Measurements from ENCODE around the gene MOXD1.
"Not testable (repeated sequence)": the region's sequence is repeated elsewhere in the genome, so short reads cannot be mapped to it uniquely, and the experiment has no call there.

Gene MOXD1

DNA sequence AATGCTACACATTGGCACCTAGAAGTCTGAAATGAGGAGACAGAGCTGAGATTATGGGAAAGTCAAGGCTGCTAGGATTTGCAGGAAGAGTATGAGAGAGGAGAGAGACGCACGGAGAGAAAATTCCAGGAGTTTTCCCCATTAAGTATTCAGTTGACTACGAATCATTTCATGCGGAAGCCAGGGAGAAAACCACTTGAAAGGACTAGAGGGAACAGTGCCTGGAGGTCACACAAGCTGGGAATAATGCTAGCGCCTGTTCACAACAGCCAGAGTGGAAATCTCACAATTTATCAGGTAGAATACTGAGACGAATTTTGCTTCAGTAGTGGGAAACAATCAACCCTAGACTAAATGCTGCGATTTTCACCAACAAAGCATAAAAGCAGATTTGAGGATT, 118.6 kb downstream of the MOXD1 start:
- no peak for DNase-seq (ENCODE audit: low read depth in 3 of 3)

GRCh38 chr6:132280436-132280835, 120.8 kb downstream of the MOXD1 start:
- no peak for DNase-seq (ENCODE audit: low read depth in 3 of 3)

DNA sequence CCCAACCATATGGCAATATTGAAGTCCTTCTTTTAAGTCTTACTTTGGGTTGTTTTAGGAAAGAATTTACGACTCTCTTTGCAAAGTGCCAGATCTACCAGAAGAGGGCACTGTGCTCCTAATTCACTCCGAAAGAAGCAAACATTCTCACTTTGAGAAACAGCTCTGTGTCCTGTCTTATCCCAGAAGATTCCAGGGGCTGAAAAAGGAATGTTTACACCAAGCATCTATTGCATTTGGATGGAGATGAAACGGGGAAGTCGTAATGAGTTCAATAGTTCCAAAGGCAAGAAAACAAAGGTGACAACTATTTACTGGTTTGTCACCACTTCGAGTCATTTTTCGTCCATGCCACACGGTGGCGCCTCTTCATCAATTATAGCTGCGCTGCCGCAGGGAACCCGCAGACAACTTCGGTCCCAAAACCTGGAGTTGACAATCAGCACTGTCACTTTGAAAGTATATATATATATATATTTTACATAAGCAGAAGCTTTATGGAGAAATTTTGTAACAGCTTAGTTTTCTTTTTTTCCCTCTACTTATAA, 121.6 kb downstream of the MOXD1 start:
- DNase-seq (ENCODE audit: low read depth in 3 of 3): peak; percentile 54 to 68 (median 57)

GRCh38 chr6:132275066-132275970, 126.0 kb downstream of the MOXD1 start:
- DNase-seq (ENCODE audit: low read depth in 3 of 3): no peak

GRCh38 chr6:132272776-132273175, 128.5 kb downstream of the MOXD1 start:
- DNase-seq (ENCODE audit: low read depth in 3 of 3): no peak

- DNase-seq (ENCODE audit: low read depth in 3 of 3): no peak
These were observed 130.4 kb downstream of the MOXD1 start for GRCh38 chr6:132270726-132271402.

- not testable (repeated sequence) for DNase-seq (ENCODE audit: low read depth in 3 of 3)
These were observed 132.6 kb downstream of the MOXD1 start for GRCh38 chr6:132268666-132269065.

GRCh38 chr6:132268209-132268608, 133.1 kb downstream of the MOXD1 start:
- no peak for DNase-seq (ENCODE audit: low read depth in 3 of 3)

- no peak for DNase-seq (ENCODE audit: low read depth in 3 of 3)
These were observed 135.7 kb downstream of the MOXD1 start for GRCh38 chr6:132265451-132266097.

GRCh38 chr6:132264021-132264500, 137.2 kb downstream of the MOXD1 start:
- no peak for DNase-seq (ENCODE audit: low read depth in 3 of 3)

DNA sequence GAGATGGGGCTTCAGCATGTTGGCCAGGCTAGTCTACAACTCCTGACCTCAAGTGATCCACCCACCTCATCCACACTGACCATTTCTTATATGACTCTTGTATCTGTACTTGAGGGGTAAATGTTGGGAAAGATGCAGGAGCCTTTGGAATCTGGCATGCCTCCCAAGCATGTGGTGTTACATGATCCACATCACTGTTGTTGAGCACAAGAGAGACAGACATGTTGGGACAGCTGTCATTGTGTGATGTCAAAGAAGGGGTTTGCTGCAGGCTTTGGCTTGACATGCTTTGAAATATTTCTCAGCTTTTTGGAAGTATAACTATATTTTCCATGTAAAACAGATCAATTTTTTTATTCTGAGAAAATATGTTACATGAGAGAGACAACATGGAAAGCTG, 139.9 kb downstream of the MOXD1 start:
- DNase-seq (ENCODE audit: low read depth in 3 of 3): no peak

DNA sequence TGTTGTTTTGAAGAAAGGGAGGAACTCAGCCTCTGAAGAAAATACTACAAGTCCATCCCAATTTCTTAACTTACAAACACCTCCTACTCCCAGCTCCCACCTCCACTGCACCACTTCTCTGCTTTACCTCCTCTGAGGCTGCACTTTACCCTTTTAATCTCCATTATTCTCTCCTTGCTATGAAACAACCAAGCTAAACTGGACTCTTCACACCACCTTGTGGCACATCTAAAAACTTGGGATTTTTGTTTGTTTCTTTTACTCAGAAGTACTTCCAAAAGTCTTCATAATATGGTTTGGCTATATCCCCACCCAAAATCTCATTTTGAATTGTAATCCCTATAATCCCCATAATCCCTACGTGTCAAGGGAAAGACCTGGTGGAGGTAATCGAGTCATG, 142.2 kb downstream of the MOXD1 start:
- DNase-seq (ENCODE audit: low read depth in 3 of 3): no peak

GRCh38 chr6:132257561-132257960, 143.7 kb downstream of the MOXD1 start:
- DNase-seq (ENCODE audit: low read depth in 3 of 3): no peak

DNA sequence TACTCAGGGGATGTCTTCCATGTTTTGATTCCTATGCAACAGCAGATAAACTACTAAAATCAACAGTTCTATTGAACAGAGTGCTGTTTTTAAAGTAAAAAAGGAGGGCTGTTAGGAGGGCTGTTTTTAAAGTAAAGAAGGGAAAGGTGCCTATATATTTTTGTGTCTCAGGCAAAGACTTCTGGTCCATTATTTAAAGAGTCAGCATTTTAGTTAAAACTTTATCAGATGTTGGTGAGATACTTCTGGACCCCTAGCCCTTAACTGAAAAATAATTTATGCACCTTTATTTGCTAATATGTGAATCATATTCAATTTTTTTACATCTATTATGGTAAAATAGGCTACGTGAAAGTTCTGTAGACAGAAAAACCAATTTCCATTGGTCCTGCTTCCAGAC, 144.8 kb downstream of the MOXD1 start:
- no peak for DNase-seq (ENCODE audit: low read depth in 3 of 3)

DNA sequence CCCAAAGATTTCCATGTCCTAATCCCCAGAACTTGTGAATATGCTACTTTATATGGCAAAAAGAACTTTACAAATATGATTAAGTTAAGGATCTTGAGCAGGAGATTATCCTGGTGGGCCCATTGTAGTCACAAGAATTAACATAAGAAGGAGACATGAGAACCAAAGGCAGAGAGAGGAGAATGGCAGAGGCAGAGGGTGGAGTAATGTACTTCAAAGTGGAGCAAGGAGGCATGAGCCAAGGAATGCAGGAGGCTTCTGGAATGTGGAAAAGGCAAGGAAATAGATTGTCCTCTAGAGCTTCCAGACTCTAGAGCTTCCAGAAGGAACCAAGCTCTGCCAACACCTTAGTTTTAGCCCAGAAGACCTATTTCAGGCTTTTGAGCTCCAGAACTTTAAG, 147.4 kb downstream of the MOXD1 start:
- DNase-seq (ENCODE audit: low read depth in 3 of 3): no peak

- no peak for DNase-seq (ENCODE audit: low read depth in 3 of 3)
These were observed 148.1 kb downstream of the MOXD1 start for GRCh38 chr6:132253211-132253610.

GRCh38 chr6:132252113-132252512, 149.2 kb downstream of the MOXD1 start:
- no peak for DNase-seq (ENCODE audit: low read depth in 3 of 3)

- DNase-seq (ENCODE audit: low read depth in 3 of 3): no peak
These were observed 149.6 kb downstream of the MOXD1 start for GRCh38 chr6:132251711-132252110.

- no peak for DNase-seq (ENCODE audit: low read depth in 3 of 3)
These were observed 153.7 kb downstream of the MOXD1 start for GRCh38 chr6:132247381-132248159.

DNA sequence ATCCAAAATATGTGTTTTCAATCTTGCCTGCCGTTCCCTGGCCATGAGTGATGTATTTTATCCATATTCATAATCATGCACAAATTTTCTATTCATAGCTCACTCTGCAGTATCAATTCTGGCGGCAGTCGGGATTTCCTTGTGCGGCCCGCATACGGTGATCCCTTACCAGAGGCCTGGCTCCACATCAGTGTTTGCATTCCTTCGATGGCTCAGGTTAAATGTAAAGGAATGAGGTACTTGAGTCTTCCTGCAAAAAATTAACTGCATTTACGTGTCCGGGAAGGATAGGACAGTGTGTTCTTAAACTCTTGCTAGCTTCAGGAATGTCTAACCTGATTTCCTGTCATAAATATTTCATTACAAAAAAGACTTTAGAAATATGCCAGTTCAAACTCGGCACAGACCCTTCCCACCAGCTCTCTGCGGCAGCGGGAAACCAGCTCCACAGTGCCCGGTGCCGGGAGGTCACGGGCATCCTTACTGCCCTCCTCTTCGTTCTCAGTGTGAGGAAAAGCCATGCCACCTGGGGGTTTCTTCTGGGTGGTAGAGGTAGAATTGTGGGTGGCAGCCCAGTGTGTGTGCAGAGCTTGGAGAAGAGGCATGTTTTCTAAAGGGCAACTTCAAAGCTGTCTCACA, 154.5 kb downstream of the MOXD1 start:
- no peak for DNase-seq (ENCODE audit: low read depth in 3 of 3)

DNA sequence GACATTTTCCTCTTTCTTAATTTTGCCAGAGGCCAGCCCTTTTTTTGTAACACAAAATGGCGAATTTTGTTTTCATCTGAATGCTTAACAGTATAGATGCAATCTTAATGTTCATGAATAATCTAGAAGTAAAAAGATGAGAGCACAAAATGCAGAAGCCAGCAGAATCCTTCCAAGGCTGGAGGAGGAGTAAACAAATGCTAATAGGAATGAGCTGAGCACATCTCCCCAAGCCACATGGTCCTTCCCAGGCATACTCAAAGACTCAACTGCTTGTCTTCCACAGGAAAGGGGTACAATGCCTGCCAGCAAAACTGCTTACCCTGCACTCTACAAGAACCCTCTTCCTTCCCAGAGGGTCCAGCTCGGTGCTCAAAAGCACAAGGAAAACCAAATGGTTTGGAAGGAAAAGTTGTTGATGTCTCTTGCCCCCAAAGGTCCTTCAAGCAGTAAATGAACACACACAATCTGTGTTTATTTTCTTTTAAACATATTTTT, 155.1 kb downstream of the MOXD1 start:
- DNase-seq (ENCODE audit: low read depth in 3 of 3): no peak

Data from stimulated activated CD4-positive, alpha-beta T cell treated with anti-CD3 and anti-CD28 coated beads, TNF-alpha, amount 100 ng/mL, for 24 hours (primary cell).